Gastroesophageal sphincter (tissue), 3 donors: ENCODE measurements around the gene PHEX.

Experiments
- CTCF ChIP-seq, 4 experiments: fragments of 200-600 bp in 2 of 4; fragments of 450-650 bp in 2 of 4; sonication (generic) in 1 of 4; IDR thresholded peaks; one replicate each; pipeline ENCODE4 v1.5.1; 2017 to 2019; ENCODE audit warnings: antibody characterized with exemption in 4 of 4, mild to moderate bottlenecking in 2 of 4, moderate library complexity in 2 of 4
- POLR2A ChIP-seq, 2 donors: fragments of 450-650 bp; IDR thresholded peaks; one replicate each; pipeline ENCODE4 v1.6.1; 2017; ENCODE audit warnings: antibody characterized with exemption in 2 of 2, mild to moderate bottlenecking in 2 of 2, moderate library complexity in 1 of 2
- POLR2AphosphoS5 ChIP-seq: sonication (generic); formaldehyde crosslinking; IDR thresholded peaks from one replicate; pipeline ENCODE4 v1.6.1; 2017; ENCODE audit warnings: antibody characterized with exemption

- no peak for TF ChIP-seq POLR2AphosphoS5
- TF ChIP-seq CTCF (IDR thresholded peaks at IDR 0.05): no peak
- no peak for TF ChIP-seq POLR2A (IDR thresholded peaks at IDR 0.05)
Observed at GRCh38 chrX:22105971-22106370, 73.8 kb downstream of the PHEX start.
